Natural killer cell (primary cell): ENCODE data around the gene HTR2B. TPM values are rescaled to one million over a fixed set of nuclear protein-coding genes. Genes with fewer than 3 reads are reported as not detected.

Source experiments
- ATAC-seq, 3 donors: fragments of 150-1000 bp in 2 of 3; fragments of 200-7000 bp in 1 of 3; cut with Tn5 transposase; 1 replicate in 1 of 3; 2 replicates in 2 of 3; pipeline ENCODE4 v1.10.0; 2021; ENCODE audit warnings: mild to moderate bottlenecking in 2 of 3, moderate library complexity in 2 of 3
- DNase-seq, 2 donors: peaks; one replicate each; pipeline versions ENCODE4 v3.0.0 to v3.0.0-alpha.2; 2013 to 2021; ENCODE audit warnings: mixed read lengths in 1 of 2
- H3K27ac ChIP-seq: one replicate; pipeline ENCODE4 v1.5.1; 2013; ENCODE audit warnings: mild to moderate bottlenecking, low read length
- H3K27me3 ChIP-seq: one replicate; pipeline ENCODE4 v1.6.1; 2013; ENCODE audit warnings: low read length; ENCODE audit not compliant: control insufficient read depth, insufficient read depth
- H3K36me3 ChIP-seq: one replicate; pipeline ENCODE4 v1.6.1; 2013; ENCODE audit warnings: low read length; ENCODE audit not compliant: control insufficient read depth, insufficient read depth
- H3K4me1 ChIP-seq: one replicate; pipeline ENCODE4 v1.6.1; 2013; ENCODE audit warnings: low read length; ENCODE audit not compliant: control insufficient read depth, insufficient read depth
- H3K4me3 ChIP-seq: one replicate; pipeline ENCODE4 v1.5.1; 2013; ENCODE audit warnings: low read length
- H3K9me3 ChIP-seq: one replicate; pipeline ENCODE4 v1.6.1; 2013; ENCODE audit warnings: low read length; ENCODE audit not compliant: control insufficient read depth, insufficient read depth
- H3K27ac Mint-ChIP-seq, 2 donors: one replicate each; pipeline ENCODE4 v1.8.0; 2022; ENCODE audit warnings: mild to moderate bottlenecking in 2 of 2, mixed read lengths in 2 of 2, moderate library complexity in 1 of 2
- H3K27me3 Mint-ChIP-seq, 2 donors: one replicate each; pipeline ENCODE4 v1.8.0; 2022; ENCODE audit warnings: low read depth in 2 of 2, mixed read lengths in 2 of 2
- H3K36me3 Mint-ChIP-seq: one replicate; pipeline ENCODE4 v1.8.0; 2022; ENCODE audit warnings: mixed read lengths
- H3K4me1 Mint-ChIP-seq, 2 donors: one replicate each; pipeline ENCODE4 v1.8.0; 2022; ENCODE audit warnings: mixed read lengths in 2 of 2
- H3K4me3 Mint-ChIP-seq: one replicate; pipeline ENCODE4 v1.8.0; 2022; ENCODE audit warnings: mild to moderate bottlenecking, moderate library complexity, mixed read lengths
- H3K9me3 Mint-ChIP-seq, 2 donors: one replicate each; pipeline ENCODE4 v1.8.0; 2022; ENCODE audit warnings: mixed read lengths in 2 of 2
- WGBS: methylation state at CpG from one replicate; pipeline ENCODE4 v1.1.7; 2013; ENCODE audit warnings: missing lambda C conversion rate; ENCODE audit not compliant: insufficient coverage; 5-methylcytosine and 5-hydroxymethylcytosine counted together
- intact Hi-C: fragments of 100-400 bp; cut with micrococcal nuclease; formaldehyde crosslinking; loops from one replicate; pipeline ENCODE4 v1.14.2; 2022
- total RNA-seq, 4 donors: library from RNA; stranded (reverse); fragments of 120-200 nt in 1 of 4; gene quantifications; one replicate each; pipeline versions ENCODE4 v1.2.3 to v1.2.4, GENCODE V29; 2013 to 2022
- TF ChIP-seq, protein P1 (sequence below): fragments of 200-600 bp; IDR thresholded peaks from one replicate; pipeline ENCODE4 v1.8.0; 2022; ENCODE audit warnings: antibody characterized with exemption

Gene HTR2B
- total RNA-seq, 3 donors from 2014 or later (not counting 1 experiment from before 2014, with no cell fraction given): not detected

DNA sequence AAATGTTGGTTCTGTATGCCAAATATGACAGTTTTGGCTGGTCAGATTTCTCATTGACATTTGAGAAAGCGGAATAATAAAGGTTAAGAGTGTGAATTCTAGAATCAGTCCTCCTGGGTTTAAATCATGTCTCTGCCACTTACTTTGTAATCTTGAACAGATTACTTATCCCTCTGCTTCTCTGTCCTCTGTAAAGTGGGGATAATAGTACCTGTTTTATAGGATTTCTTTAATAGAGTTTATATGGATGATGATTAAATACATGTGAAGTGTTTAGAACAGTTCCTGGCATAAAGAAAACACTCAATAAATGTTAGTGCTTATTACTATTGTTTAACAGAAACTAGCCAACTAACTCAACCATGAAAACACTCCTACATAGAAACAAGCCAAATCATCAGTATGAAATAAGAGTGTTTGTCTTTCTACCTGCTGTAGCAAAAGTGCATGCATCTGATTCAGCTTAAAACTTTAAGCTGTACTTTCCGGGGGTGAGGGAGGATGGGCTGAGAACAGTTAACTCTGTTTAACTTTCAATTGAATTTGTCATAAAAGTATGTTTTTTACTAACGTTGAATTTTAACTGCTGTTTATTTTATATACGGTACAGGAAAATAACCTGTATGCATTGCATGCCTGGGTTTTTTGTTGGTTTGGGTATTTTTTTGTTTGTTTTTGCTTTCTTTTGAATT lies 6.8 kb downstream of the HTR2B start:
- TF ChIP-seq, protein P1, sequence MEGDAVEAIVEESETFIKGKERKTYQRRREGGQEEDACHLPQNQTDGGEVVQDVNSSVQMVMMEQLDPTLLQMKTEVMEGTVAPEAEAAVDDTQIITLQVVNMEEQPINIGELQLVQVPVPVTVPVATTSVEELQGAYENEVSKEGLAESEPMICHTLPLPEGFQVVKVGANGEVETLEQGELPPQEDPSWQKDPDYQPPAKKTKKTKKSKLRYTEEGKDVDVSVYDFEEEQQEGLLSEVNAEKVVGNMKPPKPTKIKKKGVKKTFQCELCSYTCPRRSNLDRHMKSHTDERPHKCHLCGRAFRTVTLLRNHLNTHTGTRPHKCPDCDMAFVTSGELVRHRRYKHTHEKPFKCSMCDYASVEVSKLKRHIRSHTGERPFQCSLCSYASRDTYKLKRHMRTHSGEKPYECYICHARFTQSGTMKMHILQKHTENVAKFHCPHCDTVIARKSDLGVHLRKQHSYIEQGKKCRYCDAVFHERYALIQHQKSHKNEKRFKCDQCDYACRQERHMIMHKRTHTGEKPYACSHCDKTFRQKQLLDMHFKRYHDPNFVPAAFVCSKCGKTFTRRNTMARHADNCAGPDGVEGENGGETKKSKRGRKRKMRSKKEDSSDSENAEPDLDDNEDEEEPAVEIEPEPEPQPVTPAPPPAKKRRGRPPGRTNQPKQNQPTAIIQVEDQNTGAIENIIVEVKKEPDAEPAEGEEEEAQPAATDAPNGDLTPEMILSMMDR: no peak
- intact Hi-C loops: no loop called here
- Mint-ChIP-seq H3K4me3 (no peak overlapping the region), H3K9me3 (no peaks in the 10 kb centered on the region), H3K36me3 (peaks cover 7% of the 10 kb centered on the region), H3K27ac (no peak overlapping the region), H3K4me1 (peaks cover 0 to under 1% of the 10 kb centered on the region in 2 donors), H3K27me3 (no peaks in the 10 kb centered on the region)
- 93% methylated on average over 4 of the region's 4 CpGs for WGBS
- Histone ChIP-seq H3K36me3 (peaks cover 3% of the 10 kb centered on the region), H3K4me1 (no peaks in the 10 kb centered on the region), H3K27ac (no peak overlapping the region), H3K27me3 (no peaks in the 10 kb centered on the region), H3K9me3 (no peaks in the 10 kb centered on the region), H3K4me3 (no peak overlapping the region)
- no peak for DNase-seq
- ATAC-seq: no peak

DNA sequence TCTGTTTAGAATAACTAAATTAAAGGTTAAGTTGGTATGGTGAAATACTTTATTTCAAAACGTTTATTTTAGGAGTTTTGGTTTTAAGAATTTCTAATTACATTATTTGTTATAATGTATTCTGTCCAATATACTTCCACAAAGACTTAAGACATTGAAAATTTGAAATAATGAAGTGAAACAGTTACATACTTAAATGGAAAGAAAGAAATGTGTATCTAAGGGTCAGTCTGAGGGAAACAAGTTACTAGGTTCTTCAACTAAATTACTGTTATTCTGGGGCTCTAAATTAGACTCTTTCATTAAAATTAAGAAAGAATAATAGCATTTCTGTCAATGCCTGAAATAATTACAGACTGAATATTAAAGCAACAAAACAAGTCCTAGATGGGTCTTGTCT lies 7.7 kb downstream of the HTR2B start:
- TF ChIP-seq, protein P1: no peak
- no peak for ATAC-seq
- no peak overlapping the region for H3K4me3 ChIP-seq
- H3K36me3 Mint-ChIP-seq: peaks cover 12% of the 10 kb centered on the region
- no peaks in the 10 kb centered on the region for H3K4me1 ChIP-seq
- H3K27me3 ChIP-seq: no peaks in the 10 kb centered on the region
- H3K36me3 ChIP-seq: peaks cover 3% of the 10 kb centered on the region
- no peak overlapping the region for H3K27ac Mint-ChIP-seq
- WGBS: no CpG with 5 or more reads among the region's 1 CpG
- H3K4me1 Mint-ChIP-seq: no peaks in the 10 kb centered on the region
- H3K9me3 ChIP-seq: no peaks in the 10 kb centered on the region
- DNase-seq: no peak
- no peaks in the 10 kb centered on the region for H3K27me3 Mint-ChIP-seq
- no peak overlapping the region for H3K27ac ChIP-seq
- H3K9me3 Mint-ChIP-seq: no peaks in the 10 kb centered on the region
- intact Hi-C loops: no loop called here
- H3K4me3 Mint-ChIP-seq: no peak overlapping the region

GRCh38 chr2:231115651-231116050 lies 9.2 kb downstream of the HTR2B start:
- no peak for ATAC-seq
- Histone ChIP-seq H3K27me3 (no peaks in the 10 kb centered on the region), H3K27ac (no peak overlapping the region), H3K4me3 (no peak overlapping the region), H3K4me1 (no peaks in the 10 kb centered on the region), H3K36me3 (peaks cover 11% of the 10 kb centered on the region), H3K9me3 (no peaks in the 10 kb centered on the region)
- TF ChIP-seq, protein P1: no peak
- Mint-ChIP-seq H3K9me3 (no peaks in the 10 kb centered on the region), H3K4me1 (no peaks in the 10 kb centered on the region), H3K27me3 (no peaks in the 10 kb centered on the region), H3K36me3 (peaks cover 14% of the 10 kb centered on the region), H3K27ac (no peak overlapping the region), H3K4me3 (no peak overlapping the region)
- 90% methylated on average over 2 of the region's 2 CpGs for WGBS
- DNase-seq: no peak
- intact Hi-C loops: no loop called here

GRCh38 chr2:231113489-231113888 lies 11.4 kb downstream of the HTR2B start:
- no peaks in the 10 kb centered on the region for H3K27me3 ChIP-seq
- Mint-ChIP-seq H3K36me3 (peaks cover 22% of the 10 kb centered on the region), H3K27ac (no peak overlapping the region), H3K9me3 (no peaks in the 10 kb centered on the region), H3K4me3 (no peak overlapping the region), H3K27me3 (no peaks in the 10 kb centered on the region), H3K4me1 (no peaks in the 10 kb centered on the region)
- no peak overlapping the region for H3K4me3 ChIP-seq
- intact Hi-C loops: no loop called here
- no peak for ATAC-seq
- WGBS: 96% methylated on average over 4 of the region's 5 CpGs
- H3K4me1 ChIP-seq: no peaks in the 10 kb centered on the region
- TF ChIP-seq, protein P1: no peak
- no peak for DNase-seq
- H3K36me3 ChIP-seq: peaks cover 15% of the 10 kb centered on the region
- H3K27ac ChIP-seq: no peak overlapping the region
- no peaks in the 10 kb centered on the region for H3K9me3 ChIP-seq
